ENCODE data around the gene CHST8.

The CHST8 gene

GRCh38 chr19:33781996-33782395 lies 160.2 kb downstream of the CHST8 start:
- in situ Hi-C loops (cut with HindIII; ENCODE audit: low sequenced_read_pairs): no loop called here
- no peak for TF ChIP-seq CTCF (IDR thresholded peaks at IDR 0.05; ENCODE audit: low read depth, low read length, missing control alignments)
- no peak for DNase-seq (ENCODE audit: low read depth)
- H3K4me3 ChIP-seq (ENCODE audit: low read depth, low read length): no peak overlapping the region

- no peak for TF ChIP-seq CTCF (IDR thresholded peaks at IDR 0.05; ENCODE audit: low read depth, low read length, missing control alignments)
- DNase-seq (ENCODE audit: low read depth): no peak
- in situ Hi-C loops (cut with HindIII; ENCODE audit: low sequenced_read_pairs): no loop called here
- H3K4me3 ChIP-seq (ENCODE audit: low read depth, low read length): no peak overlapping the region
Observed at GRCh38 chr19:33784432-33784831, 162.7 kb downstream of the CHST8 start.

DNA sequence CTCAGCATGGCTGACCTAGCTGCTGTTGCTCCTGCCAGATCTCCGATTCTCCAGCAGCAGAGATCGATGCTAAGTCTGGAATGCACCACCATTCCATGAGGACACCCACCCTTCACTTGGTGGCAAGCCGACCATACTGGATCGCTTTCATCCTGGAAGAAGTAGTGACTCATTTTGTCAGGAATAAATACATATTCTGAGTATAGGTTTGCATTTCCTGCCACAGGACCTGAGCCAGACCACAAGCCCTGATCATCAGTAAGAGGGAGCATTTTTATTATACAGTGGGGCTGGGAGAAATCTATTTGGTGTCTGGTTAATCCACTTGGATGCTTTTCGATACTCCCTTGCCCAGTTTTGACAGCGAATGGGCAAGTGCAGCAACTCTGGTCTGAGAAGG lies 164.0 kb downstream of the CHST8 start:
- H3K4me3 ChIP-seq (ENCODE audit: low read depth, low read length): no peak overlapping the region
- TF ChIP-seq CTCF (IDR thresholded peaks at IDR 0.05; ENCODE audit: low read depth, low read length, missing control alignments): no peak
- DNase-seq (ENCODE audit: low read depth): peak; percentile 68
- in situ Hi-C loops (cut with HindIII; ENCODE audit: low sequenced_read_pairs): no loop called here

DNA sequence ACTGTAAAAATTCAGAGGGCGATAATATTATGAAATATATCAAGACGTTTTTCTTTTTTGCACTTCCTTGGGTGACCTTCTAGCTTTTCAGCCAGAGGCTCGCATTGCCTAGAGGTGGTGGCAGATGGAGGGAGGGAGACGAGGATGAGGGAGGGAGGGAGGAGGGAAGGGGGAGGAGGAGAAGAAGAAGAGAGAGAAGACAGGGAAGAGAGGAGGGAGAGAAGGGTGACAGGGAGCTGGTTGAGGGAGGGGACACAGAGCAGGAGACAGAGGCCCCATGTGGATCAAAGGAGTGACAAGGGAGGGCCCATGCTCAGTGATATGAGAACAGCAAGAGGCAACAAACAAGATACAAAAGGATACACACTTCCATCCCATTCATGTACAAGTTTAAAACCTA lies 166.9 kb downstream of the CHST8 start:
- no peak for TF ChIP-seq CTCF (IDR thresholded peaks at IDR 0.05; ENCODE audit: low read depth, low read length, missing control alignments)
- no peak overlapping the region for H3K4me3 ChIP-seq (ENCODE audit: low read depth, low read length)
- DNase-seq (ENCODE audit: low read depth): no peak
- in situ Hi-C loops (cut with HindIII; ENCODE audit: low sequenced_read_pairs): no loop called here

DNA sequence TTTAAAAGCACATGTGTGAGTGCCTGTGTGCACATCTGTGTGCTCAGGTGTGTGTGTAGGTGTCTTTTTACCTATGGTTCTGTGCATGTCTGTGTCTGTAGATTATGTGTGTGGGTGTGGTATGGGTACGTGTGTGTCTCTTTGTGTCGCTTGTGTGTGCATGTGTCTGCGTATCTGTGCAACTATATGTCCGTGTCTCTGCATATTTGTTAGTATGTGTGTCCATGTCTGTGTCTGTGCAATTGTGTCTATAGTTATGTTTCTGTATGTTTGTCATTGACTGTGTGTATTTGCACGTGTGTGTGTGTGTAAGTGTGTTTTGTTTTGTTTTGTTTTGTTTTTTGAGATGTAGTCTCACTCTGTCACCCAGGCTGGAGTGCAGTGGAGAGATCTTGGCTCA lies 167.6 kb downstream of the CHST8 start:
- H3K4me3 ChIP-seq (ENCODE audit: low read depth, low read length): no peak overlapping the region
- in situ Hi-C loops (cut with HindIII; ENCODE audit: low sequenced_read_pairs): no loop called here
- no peak for DNase-seq (ENCODE audit: low read depth)
- TF ChIP-seq CTCF (IDR thresholded peaks at IDR 0.05; ENCODE audit: low read depth, low read length, missing control alignments): no peak

DNA sequence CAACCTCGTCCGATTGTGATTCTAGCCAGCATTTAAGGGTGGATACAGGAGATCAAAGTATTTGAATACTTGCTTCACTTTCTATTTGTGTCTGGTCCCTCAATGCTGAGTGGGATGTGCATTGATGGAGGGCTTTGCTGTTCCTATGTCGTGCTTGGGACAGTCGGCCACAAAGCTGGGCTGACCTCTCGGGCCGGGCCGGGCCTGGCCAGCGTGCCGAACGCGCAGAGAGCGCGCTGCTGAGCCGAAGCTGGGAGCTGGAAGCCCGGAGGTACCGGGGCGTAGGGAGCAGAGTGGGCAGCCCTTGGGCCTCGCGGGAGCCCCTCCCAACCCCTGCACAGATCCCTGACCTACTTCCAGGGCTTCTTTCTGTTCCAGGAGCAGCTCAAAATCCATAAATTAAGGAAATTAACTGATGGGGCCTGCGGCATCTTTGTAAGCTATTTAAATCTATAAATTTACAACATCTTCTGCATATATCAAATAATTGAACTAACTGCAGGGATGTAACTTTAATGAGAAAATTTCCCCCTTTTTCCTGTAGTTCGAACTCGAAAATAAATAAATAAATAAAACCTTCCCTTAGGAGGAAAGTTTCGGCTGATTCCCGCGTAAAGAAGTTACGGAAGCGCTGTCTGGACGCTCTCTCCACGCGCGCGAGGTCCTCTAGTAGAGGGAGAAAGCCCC lies 173.1 kb downstream of the CHST8 start:
- H3K4me3 ChIP-seq (ENCODE audit: low read depth, low read length): peak overlapping the region; percentile 65
- no peak for DNase-seq (ENCODE audit: low read depth)
- no peak for TF ChIP-seq CTCF (IDR thresholded peaks at IDR 0.05; ENCODE audit: low read depth, low read length, missing control alignments)
- in situ Hi-C loops (cut with HindIII; ENCODE audit: low sequenced_read_pairs): loop anchor here (10.0 kb wide), 1 partner anchor 380 kb away; no protein-coding TSS in a partner anchor
